A549 (cell line): ENCODE results near the gene MON1B.

Experiments used
- CTCF ChIP-seq: fragments of >200 bp; sonication (Bioruptor Twin); formaldehyde crosslinking; IDR thresholded peaks from 3 replicates; pipeline ENCODE4 v1.5.1; 2016
- EP300 ChIP-seq, 2 experiments: fragments of >200 bp; sonication (Bioruptor Twin); formaldehyde crosslinking; IDR thresholded peaks; 2 replicates in 1 of 2; 3 replicates in 1 of 2; pipeline ENCODE4 v1.6.1; 2016 to 2017
- JUN ChIP-seq, 2 experiments: fragments of >200 bp; sonication (Bioruptor Twin); formaldehyde crosslinking; IDR thresholded peaks; 2 replicates in 1 of 2; 3 replicates in 1 of 2; pipeline ENCODE4 v1.6.1; 2016 to 2017
- JUNB ChIP-seq: fragments of >200 bp; sonication (Bioruptor Twin); formaldehyde crosslinking; IDR thresholded peaks from 2 replicates; pipeline ENCODE4 v1.6.1; 2016
- MAX ChIP-seq: IDR thresholded peaks from 2 replicates; pipeline ENCODE4 v1.6.1; 2012
- PBX3 ChIP-seq: IDR thresholded peaks from 2 replicates; pipeline ENCODE4 v1.6.1; 2012
- SMC3 ChIP-seq: fragments of >200 bp; sonication (Bioruptor Twin); formaldehyde crosslinking; IDR thresholded peaks from 3 replicates; pipeline ENCODE4 v1.6.1; 2018; ENCODE audit warnings: inconsistent platforms

GRCh38 chr16:77165006-77165405 is 26.0 kb upstream of the MON1B start:
- no peak for TF ChIP-seq JUN (IDR thresholded peaks at IDR 0.05)
- TF ChIP-seq JUNB, result no peak
- TF ChIP-seq SMC3, result no peak
- TF ChIP-seq CTCF, result no peak
- TF ChIP-seq PBX3, result no peak
- no peak for TF ChIP-seq MAX
- TF ChIP-seq EP300 (IDR thresholded peaks at IDR 0.05), result no peak
